SHP77 (cell line): ENCODE data around the gene HYKK.
"Not testable (repeated sequence)": the region's sequence is repeated elsewhere in the genome, so short reads cannot be mapped to it uniquely, and the experiment has no call there.

Experiments used
- DNase-seq, 2 experiments: peaks; one replicate each; lab custom pipeline; 2025; lab: John Stamatoyannopoulos, UW

HYKK gene

GRCh38 chr15:78506971-78507830 lies at the start of gene HYKK:
HYKK (plus strand) TSS chr15:78507577; CDS start chr15:78513089, 5,512 bp downstream.
- DNase-seq: peak; percentile 98

- no peak for DNase-seq
These were observed 46.6 kb upstream of the HYKK start for GRCh38 chr15:78460737-78461136.

- DNase-seq: no peak
These were observed 46.0 kb upstream of the HYKK start for GRCh38 chr15:78461171-78461888.

- no peak for DNase-seq
These were observed 38.3 kb upstream of the HYKK start for GRCh38 chr15:78469031-78469430.

- DNase-seq: no peak
These were observed 30.1 kb upstream of the HYKK start for GRCh38 chr15:78477295-78477694.

GRCh38 chr15:78479650-78480049 lies 27.7 kb upstream of the HYKK start:
- DNase-seq: no peak

GRCh38 chr15:78481917-78482316 lies 25.5 kb upstream of the HYKK start:
- no peak for DNase-seq

- no peak for DNase-seq
These were observed 14.5 kb upstream of the HYKK start for GRCh38 chr15:78492872-78493271.

- no peak for DNase-seq
These were observed 5.5 kb upstream of the HYKK start for GRCh38 chr15:78501857-78502256.

GRCh38 chr15:78502641-78503040 lies 4.7 kb upstream of the HYKK start:
- DNase-seq: no peak

GRCh38 chr15:78507831-78508160 lies 419 bp downstream of the HYKK start:
- peak in 1 of 2 experiments; percentile 1 for DNase-seq

- DNase-seq: no peak
These were observed 895 bp downstream of the HYKK start for GRCh38 chr15:78508272-78508671.

- no peak for DNase-seq
These were observed 2.4 kb downstream of the HYKK start for GRCh38 chr15:78509726-78510312.

GRCh38 chr15:78520035-78520434 lies 12.7 kb downstream of the HYKK start:
- DNase-seq: not testable (repeated sequence)

GRCh38 chr15:78524230-78524629 lies 16.9 kb downstream of the HYKK start:
- no peak for DNase-seq

GRCh38 chr15:78527325-78527724 lies 19.9 kb downstream of the HYKK start:
- no peak for DNase-seq

- no peak for DNase-seq
These were observed 26.0 kb downstream of the HYKK start for GRCh38 chr15:78533331-78533730.

- DNase-seq: no peak
These were observed 28.8 kb downstream of the HYKK start for GRCh38 chr15:78536134-78536533.

- DNase-seq: no peak
These were observed 30.0 kb downstream of the HYKK start for GRCh38 chr15:78537266-78537905.

- no peak for DNase-seq
These were observed 31.0 kb downstream of the HYKK start for GRCh38 chr15:78538358-78538757.

GRCh38 chr15:78539464-78540140 lies 32.2 kb downstream of the HYKK start:
- DNase-seq: peak in 1 of 2 experiments; percentile 59
